K562 (cell line): ENCODE measurements around the gene NUPR1. TPM values are rescaled to one million over a fixed set of nuclear protein-coding genes. Genes with fewer than 3 reads are reported as not detected.

Experiments
- MED1 ChIP-seq: sonication (generic); formaldehyde crosslinking; IDR thresholded peaks from 2 replicates; pipeline ENCODE4 v1.8.1; 2023; ENCODE audit warnings: missing genetic modification reagents, borderline replicate concordance
- PHF21A ChIP-seq: fragments of 450-650 bp; IDR thresholded peaks from 2 replicates; pipeline ENCODE4 v1.6.1; 2017; ENCODE audit warnings: low read depth, borderline replicate concordance
- SIN3A ChIP-seq, 2 experiments: fragments of 150-350 bp in 1 of 2; IDR thresholded peaks; 2 replicates each; pipeline ENCODE4 v1.6.1; 2011 to 2016; ENCODE audit warnings: borderline replicate concordance in 2 of 2, low read depth in 2 of 2, low read length in 2 of 2, mild to moderate bottlenecking in 2 of 2, moderate library complexity in 2 of 2; ENCODE audit not compliant: control insufficient read depth in 1 of 2
- SP2 ChIP-seq: IDR thresholded peaks from 2 replicates; pipeline ENCODE4 v1.6.1; 2011; ENCODE audit warnings: mild to moderate bottlenecking, low read depth, low read length, moderate library complexity; ENCODE audit not compliant: poor library complexity, severe bottlenecking; ENCODE audit errors: extremely low read depth
- ZNF140 ChIP-seq: fragments of 250-450 bp; sonication (Bioruptor Pico); IDR thresholded peaks from 2 replicates; pipeline ENCODE4 v1.8.0; 2021; ENCODE audit warnings: moderate library complexity, mild to moderate bottlenecking, inconsistent platforms
- ZNF431 ChIP-seq: sonication (generic); formaldehyde crosslinking; IDR thresholded peaks from 2 replicates; pipeline ENCODE4 v1.8.0; 2022; ENCODE audit warnings: mild to moderate bottlenecking, missing genetic modification reagents
- polyA plus RNA-seq, 8 experiments: library from polyadenylated mRNA; depleted of rRNA in 4 of 8; stranded (reverse) in 5 of 8; unstranded in 3 of 8; fragments of >200 nt; fragmentation: Nextera tagmentation in 2 of 8; fragmentation: Illumina TruSeq in 1 of 8; extraction: Ambion mirVana in 2 of 8; extraction: Trizol in 1 of 8; gene quantifications; 2 replicates each; pipeline versions ENCODE4 v1.2.1 to v1.2.3, GENCODE V29; 2011 to 2014; ENCODE audit warnings: inconsistent platforms in 1 of 8, missing spikeins in 1 of 8
- total RNA-seq, 7 experiments: library from RNA; depleted of rRNA in 6 of 7; stranded (reverse); fragments of >200 nt in 6 of 7; fragmentation: Illumina TruSeq in 2 of 7; extraction: Trizol in 2 of 7; gene quantifications; 2 replicates each; pipeline versions ENCODE4 v1.2.1 to v1.2.3, GENCODE V29; 2011 to 2021; ENCODE audit warnings: low replicate concordance in 1 of 7
- TF ChIP-seq, protein P1 (sequence below): fragments of 450-650 bp; IDR thresholded peaks from 2 replicates; pipeline ENCODE4 v1.6.1; 2017; ENCODE audit warnings: antibody characterized with exemption
- TF ChIP-seq, protein P2 (sequence below): fragments of 250-450 bp; sonication (Bioruptor Pico); IDR thresholded peaks from 2 replicates; pipeline ENCODE4 v1.5.0; 2020; ENCODE audit warnings: mild to moderate bottlenecking
- TF ChIP-seq, protein P3 (sequence below): fragments of 250-450 bp; sonication (Bioruptor Pico); IDR thresholded peaks from 2 replicates; pipeline ENCODE4 v1.4.0; 2020; ENCODE audit warnings: mild to moderate bottlenecking, moderate library complexity
- TF ChIP-seq, protein P4 (sequence below): sonication (generic); formaldehyde crosslinking; IDR thresholded peaks from 2 replicates; pipeline ENCODE4 v1.8.1; 2023; ENCODE audit warnings: missing genetic modification reagents, mild to moderate bottlenecking, borderline replicate concordance
- TF ChIP-seq, protein P5 (sequence below): fragments of 250-450 bp; sonication (Bioruptor Pico); IDR thresholded peaks from 2 replicates; pipeline ENCODE4 v1.5.0; 2020; ENCODE audit warnings: mild to moderate bottlenecking, borderline replicate concordance

The NUPR1 gene
- total and polyA plus RNA-seq, 9 of the 15 experiments (the other 6 are each of a cell fraction or from before 2014, with no cell fraction given) = 0.07 to 1.5 (median 0.27) TPM

DNA sequence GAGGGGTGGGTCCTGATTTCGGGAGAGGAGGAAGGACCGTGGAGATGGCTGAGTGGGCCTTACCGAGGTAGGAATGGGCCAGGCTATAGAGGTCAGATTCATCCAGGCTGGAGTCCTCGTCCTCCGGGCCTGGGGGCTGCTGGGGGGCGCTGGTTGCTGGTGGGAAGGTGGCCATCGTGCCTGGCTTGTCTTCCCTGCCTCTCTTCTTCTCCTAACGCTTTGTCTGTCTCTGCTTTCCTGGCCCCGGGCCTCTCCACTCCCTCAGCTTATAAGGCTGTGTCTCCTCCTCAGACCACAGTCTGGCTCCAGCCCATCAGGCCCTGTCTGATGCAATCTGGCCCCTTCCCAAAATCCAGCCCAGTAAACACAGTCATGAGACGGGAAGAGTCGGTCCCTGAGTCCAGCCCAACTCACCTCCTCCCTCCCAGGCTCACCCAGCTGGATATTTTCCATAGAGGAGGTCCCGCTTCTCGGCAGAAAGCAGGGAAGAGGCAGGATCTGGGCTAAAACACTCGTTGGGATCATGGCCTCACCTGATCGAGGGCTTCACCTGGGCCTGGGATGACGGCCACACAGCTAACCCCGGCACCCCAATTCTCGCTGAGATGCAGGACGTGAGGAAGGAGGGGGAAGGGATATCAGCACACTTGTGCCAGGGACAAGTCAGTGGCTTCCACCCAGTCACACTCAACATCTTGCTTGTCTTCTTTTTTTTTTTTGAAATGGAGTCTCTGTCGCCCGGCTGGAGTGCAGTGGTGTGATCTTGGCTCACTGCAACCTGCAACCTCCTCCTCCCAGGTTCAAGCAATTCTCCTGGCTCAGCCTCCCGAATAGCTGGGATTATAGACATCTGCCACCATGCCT is at the start of gene NUPR1 (continued):
- TF ChIP-seq, protein P1, sequence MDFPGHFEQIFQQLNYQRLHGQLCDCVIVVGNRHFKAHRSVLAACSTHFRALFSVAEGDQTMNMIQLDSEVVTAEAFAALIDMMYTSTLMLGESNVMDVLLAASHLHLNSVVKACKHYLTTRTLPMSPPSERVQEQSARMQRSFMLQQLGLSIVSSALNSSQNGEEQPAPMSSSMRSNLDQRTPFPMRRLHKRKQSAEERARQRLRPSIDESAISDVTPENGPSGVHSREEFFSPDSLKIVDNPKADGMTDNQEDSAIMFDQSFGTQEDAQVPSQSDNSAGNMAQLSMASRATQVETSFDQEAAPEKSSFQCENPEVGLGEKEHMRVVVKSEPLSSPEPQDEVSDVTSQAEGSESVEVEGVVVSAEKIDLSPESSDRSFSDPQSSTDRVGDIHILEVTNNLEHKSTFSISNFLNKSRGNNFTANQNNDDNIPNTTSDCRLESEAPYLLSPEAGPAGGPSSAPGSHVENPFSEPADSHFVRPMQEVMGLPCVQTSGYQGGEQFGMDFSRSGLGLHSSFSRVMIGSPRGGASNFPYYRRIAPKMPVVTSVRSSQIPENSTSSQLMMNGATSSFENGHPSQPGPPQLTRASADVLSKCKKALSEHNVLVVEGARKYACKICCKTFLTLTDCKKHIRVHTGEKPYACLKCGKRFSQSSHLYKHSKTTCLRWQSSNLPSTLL = no peak
- TF ChIP-seq PHF21A (no peak), ZNF140 (no peak), SP2 (no peak), MED1 (no peak), ZNF431 (no peak), SIN3A (IDR thresholded peaks at IDR 0.05; ENCODE audit: borderline replicate concordance in 2 of 2, control insufficient read depth in 1 of 2, low read depth in 2 of 2, low read length in 2 of 2) (no peak)
- TF ChIP-seq, protein P2, sequence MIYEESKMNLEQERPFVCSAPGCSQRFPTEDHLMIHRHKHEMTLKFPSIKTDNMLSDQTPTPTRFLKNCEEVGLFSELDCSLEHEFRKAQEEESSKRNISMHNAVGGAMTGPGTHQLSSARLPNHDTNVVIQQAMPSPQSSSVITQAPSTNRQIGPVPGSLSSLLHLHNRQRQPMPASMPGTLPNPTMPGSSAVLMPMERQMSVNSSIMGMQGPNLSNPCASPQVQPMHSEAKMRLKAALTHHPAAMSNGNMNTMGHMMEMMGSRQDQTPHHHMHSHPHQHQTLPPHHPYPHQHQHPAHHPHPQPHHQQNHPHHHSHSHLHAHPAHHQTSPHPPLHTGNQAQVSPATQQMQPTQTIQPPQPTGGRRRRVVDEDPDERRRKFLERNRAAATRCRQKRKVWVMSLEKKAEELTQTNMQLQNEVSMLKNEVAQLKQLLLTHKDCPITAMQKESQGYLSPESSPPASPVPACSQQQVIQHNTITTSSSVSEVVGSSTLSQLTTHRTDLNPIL = no peak
- TF ChIP-seq, protein P3, sequence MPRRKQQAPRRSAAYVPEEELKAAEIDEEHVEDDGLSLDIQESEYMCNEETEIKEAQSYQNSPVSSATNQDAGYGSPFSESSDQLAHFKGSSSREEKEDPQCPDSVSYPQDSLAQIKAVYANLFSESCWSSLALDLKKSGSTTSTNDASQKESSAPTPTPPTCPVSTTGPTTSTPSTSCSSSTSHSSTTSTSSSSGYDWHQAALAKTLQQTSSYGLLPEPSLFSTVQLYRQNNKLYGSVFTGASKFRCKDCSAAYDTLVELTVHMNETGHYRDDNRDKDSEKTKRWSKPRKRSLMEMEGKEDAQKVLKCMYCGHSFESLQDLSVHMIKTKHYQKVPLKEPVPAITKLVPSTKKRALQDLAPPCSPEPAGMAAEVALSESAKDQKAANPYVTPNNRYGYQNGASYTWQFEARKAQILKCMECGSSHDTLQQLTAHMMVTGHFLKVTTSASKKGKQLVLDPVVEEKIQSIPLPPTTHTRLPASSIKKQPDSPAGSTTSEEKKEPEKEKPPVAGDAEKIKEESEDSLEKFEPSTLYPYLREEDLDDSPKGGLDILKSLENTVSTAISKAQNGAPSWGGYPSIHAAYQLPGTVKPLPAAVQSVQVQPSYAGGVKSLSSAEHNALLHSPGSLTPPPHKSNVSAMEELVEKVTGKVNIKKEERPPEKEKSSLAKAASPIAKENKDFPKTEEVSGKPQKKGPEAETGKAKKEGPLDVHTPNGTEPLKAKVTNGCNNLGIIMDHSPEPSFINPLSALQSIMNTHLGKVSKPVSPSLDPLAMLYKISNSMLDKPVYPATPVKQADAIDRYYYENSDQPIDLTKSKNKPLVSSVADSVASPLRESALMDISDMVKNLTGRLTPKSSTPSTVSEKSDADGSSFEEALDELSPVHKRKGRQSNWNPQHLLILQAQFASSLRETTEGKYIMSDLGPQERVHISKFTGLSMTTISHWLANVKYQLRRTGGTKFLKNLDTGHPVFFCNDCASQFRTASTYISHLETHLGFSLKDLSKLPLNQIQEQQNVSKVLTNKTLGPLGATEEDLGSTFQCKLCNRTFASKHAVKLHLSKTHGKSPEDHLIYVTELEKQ (CRISPR knock-in tag) = no peak
- TF ChIP-seq, protein P4, sequence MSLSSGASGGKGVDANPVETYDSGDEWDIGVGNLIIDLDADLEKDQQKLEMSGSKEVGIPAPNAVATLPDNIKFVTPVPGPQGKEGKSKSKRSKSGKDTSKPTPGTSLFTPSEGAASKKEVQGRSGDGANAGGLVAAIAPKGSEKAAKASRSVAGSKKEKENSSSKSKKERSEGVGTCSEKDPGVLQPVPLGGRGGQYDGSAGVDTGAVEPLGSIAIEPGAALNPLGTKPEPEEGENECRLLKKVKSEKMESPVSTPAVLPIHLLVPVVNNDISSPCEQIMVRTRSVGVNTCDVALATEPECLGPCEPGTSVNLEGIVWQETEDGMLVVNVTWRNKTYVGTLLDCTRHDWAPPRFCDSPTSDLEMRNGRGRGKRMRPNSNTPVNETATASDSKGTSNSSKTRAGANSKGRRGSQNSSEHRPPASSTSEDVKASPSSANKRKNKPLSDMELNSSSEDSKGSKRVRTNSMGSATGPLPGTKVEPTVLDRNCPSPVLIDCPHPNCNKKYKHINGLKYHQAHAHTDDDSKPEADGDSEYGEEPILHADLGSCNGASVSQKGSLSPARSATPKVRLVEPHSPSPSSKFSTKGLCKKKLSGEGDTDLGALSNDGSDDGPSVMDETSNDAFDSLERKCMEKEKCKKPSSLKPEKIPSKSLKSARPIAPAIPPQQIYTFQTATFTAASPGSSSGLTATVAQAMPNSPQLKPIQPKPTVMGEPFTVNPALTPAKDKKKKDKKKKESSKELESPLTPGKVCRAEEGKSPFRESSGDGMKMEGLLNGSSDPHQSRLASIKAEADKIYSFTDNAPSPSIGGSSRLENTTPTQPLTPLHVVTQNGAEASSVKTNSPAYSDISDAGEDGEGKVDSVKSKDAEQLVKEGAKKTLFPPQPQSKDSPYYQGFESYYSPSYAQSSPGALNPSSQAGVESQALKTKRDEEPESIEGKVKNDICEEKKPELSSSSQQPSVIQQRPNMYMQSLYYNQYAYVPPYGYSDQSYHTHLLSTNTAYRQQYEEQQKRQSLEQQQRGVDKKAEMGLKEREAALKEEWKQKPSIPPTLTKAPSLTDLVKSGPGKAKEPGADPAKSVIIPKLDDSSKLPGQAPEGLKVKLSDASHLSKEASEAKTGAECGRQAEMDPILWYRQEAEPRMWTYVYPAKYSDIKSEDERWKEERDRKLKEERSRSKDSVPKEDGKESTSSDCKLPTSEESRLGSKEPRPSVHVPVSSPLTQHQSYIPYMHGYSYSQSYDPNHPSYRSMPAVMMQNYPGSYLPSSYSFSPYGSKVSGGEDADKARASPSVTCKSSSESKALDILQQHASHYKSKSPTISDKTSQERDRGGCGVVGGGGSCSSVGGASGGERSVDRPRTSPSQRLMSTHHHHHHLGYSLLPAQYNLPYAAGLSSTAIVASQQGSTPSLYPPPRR (CRISPR knock-in tag) = no peak
- TF ChIP-seq, protein P5, sequence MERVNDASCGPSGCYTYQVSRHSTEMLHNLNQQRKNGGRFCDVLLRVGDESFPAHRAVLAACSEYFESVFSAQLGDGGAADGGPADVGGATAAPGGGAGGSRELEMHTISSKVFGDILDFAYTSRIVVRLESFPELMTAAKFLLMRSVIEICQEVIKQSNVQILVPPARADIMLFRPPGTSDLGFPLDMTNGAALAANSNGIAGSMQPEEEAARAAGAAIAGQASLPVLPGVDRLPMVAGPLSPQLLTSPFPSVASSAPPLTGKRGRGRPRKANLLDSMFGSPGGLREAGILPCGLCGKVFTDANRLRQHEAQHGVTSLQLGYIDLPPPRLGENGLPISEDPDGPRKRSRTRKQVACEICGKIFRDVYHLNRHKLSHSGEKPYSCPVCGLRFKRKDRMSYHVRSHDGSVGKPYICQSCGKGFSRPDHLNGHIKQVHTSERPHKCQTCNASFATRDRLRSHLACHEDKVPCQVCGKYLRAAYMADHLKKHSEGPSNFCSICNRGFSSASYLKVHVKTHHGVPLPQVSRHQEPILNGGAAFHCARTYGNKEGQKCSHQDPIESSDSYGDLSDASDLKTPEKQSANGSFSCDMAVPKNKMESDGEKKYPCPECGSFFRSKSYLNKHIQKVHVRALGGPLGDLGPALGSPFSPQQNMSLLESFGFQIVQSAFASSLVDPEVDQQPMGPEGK (CRISPR knock-in tag) = no peak
